ENCODE results near the gene RHBDL1.
A peak's percentile ranks its signal among the peaks of the same experiment; 100 is the strongest.

Gene RHBDL1

GRCh38 chr16:652454-653305 lies 22.8 kb upstream of the RHBDL1 start:
- DNase-seq (ENCODE audit: low read depth in 2 of 2): no peak

DNA sequence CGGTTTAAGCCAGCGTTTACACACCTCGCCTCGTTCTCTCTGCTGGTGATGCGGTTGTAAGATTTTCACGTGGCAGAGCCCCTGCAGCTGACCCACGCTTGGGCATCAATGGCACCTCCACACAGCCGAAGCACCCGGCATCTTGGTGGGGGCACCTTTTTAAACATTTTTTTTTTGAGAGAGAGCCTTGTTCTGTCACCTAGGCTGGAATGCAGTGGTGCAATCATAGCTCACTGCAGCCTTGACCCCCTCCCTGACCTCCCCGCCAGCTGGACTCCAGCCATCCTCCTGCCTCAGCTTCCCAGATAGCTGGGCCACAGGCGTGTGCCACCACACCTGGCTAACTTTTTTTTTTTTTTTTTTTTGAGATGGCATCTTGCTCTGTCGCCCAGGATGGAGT lies 21.4 kb upstream of the RHBDL1 start:
- DNase-seq (ENCODE audit: low read depth in 2 of 2): no peak

DNA sequence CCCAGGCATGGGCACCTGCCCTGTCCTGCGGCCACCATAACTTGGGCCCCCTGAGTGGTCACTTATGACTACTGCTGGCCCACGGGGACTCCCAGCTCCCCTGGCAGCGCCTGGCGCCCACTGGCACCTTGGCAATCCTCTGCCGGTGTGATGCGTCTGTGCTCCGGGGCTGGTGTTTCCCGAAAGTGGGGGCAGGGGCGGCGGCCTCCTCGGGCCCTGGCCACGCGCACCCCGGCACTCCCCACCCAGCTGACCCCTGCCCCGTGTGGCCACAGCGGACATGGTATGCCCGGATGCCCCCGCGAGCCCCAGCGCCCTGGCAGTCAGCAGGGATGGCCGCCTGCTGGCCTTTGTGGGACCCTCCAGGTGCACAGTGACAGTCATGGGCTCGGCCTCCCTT lies 18.0 kb upstream of the RHBDL1 start:
- no peak for DNase-seq (ENCODE audit: low read depth in 2 of 2)

DNA sequence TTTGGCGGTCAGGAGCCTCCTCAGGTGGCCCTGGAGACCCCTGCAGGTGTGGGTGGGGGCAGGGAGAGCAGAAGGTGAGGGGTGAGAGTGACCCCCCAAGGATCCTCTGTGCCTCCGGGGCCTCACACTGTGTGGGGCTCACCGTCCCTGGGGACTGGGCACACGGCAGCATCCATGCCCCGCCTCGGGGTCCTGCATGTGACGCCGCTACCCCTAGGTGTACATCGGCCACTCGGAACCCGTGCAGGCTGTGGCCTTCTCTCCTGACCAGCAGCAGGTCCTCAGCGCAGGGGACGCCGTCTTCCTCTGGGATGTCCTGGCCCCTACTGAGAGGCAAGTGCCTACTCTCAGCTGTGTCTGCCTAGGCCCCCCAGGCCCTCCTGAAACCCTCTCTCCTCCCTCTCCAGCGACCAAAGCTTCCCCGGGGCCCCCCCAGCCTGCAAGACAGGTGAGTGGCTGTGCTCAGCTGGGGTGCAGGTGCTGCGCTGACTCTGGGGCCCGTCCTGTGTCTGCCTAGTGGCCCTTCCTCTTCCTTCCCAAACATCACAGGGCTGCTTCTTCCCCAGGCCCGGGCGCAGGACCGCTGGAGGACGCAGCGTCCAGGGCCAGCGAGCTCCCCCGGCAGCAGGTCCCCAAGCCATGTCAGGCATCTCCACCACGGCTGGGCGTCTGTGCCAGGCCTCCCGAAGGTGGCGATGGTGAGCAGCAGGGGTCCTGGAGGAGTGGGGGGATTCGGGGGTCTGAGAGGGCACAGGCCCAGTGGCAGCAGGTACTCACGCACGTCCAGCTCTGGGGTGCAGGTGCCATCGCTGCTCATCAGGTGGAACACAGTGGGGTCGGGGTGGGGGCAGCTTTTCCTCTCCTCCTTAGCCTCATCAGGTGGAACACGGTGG lies 16.5 kb upstream of the RHBDL1 start:
- DNase-seq (ENCODE audit: low read depth in 2 of 2): no peak

- no peak for DNase-seq (ENCODE audit: low read depth in 2 of 2)
Observed at GRCh38 chr16:659618-660017, 15.9 kb upstream of the RHBDL1 start.

DNA sequence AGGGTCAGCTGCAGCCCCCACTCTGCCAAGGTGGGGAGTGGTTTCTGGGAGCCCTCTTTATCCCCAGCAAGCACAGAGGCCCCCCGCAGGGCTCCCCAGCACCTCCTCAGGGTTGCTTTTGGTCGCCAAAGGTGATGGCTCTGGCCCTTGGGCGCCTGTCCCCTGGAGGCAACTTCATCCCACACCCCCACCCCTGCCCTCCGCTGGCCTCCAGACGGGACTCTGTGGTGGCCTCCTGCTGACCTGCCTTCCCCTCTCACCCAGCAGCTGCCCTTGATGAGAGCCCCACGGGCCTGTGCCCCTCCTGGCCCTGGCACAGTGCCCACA lies 15.4 kb upstream of the RHBDL1 start:
- DNase-seq (ENCODE audit: low read depth in 2 of 2): no peak

DNA sequence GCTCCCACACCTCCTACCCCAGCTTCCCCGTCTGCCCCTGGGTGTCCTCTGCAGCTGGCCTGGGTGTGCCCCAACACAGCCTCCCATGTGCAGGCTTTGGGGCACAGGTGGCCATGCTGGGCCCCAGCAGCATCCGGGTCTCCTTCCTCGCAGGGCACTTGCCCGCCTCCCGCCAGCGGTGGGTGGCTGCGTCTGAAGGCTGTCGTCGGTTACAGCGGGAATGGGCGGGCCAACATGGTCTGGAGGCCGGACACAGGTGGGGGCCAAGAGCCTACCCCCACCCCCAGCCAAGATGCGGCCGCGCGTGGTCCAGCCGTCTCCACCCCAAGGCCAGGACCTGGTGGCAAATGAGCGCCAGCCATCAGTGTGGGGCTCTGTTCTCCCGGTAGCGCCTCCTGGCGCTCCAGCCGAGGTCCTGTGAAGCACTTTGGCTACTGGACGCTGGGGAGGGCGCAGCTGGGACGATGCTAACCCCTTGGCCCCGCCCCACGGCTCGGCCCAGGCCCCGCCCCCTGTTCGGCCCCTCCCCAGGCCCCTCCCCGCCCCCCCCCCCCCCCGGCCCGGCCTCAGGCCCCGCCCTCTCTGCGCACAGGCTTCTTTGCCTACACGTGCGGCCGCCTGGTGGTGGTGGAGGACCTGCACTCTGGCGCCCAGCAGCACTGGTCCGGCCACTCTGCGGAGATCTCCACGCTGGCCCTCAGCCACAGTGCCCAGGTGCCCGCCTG lies 14.8 kb upstream of the RHBDL1 start:
- peak in 1 of 2 donors; percentile 60 for DNase-seq (ENCODE audit: low read depth in 2 of 2)

GRCh38 chr16:661184-661821 lies 14.2 kb upstream of the RHBDL1 start:
- DNase-seq (ENCODE audit: low read depth in 2 of 2): no peak

- no peak for DNase-seq (ENCODE audit: low read depth in 2 of 2)
Observed at GRCh38 chr16:662095-662494, 13.4 kb upstream of the RHBDL1 start.

DNA sequence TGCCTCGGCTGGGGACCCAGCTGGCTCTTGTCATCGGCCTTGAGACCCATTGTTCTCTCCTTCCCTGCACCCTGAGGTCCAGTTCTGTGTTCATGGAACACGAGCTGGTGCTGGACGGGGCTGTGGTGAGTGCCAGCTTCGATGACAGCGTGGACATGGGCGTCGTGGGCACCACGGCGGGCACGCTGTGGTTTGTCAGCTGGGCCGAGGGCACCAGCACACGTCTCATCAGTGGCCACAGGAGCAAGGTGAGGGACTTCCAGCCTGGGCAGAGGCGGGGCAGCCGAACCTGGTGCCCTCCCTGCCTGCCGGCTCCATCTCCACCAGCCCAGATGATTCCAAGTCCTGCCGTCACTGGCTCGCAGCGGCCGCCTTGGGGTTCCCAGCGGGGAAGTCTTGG lies 12.9 kb upstream of the RHBDL1 start:
- no peak for DNase-seq (ENCODE audit: low read depth in 2 of 2)

- no peak for DNase-seq (ENCODE audit: low read depth in 2 of 2)
Observed at GRCh38 chr16:666572-666971, 8.9 kb upstream of the RHBDL1 start.

- DNase-seq (ENCODE audit: low read depth in 2 of 2): no peak
Observed at GRCh38 chr16:667113-667779, 8.2 kb upstream of the RHBDL1 start.

DNA sequence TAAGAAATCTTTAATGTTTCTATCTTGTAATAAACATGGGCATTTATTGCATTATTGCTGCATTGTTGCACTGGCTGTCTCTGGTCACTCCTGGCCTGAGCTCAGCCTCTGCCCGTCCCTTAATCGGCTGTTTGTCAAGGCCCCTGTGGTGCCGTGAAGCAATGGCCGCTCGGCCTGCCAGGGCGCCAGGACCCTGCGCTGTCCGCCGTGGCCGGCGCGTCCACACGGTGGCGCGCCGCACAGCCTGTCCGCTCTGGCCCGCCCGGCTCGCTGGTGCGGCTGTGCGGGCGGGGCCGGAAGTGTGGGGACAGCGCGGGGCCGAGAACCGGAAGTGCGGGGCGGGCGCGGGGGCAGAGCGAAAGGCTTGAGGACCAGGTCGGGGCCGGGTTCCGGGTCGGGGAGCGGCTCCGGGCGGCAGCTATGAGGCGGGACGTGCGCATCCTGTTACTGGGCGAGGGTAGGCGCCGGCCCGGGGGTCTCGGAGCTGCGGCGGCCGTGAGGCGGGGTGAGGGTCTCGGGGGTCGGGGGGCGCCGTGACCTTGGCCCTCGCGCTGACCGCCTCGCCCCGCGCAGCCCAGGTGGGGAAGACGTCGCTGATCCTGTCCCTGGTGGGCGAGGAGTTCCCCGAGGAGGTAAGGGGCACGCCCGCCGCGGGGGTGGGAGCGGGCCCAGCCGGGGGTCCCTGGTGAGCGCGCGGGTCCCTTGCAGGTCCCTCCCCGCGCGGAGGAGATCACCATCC lies 7.5 kb upstream of the RHBDL1 start, which contains the start of gene RHOT2:
Gene RHOT2, plus strand, starts transcription at position 353 of the 739 bp plus-strand sequence. Its CDS starts 68 bp downstream, at position 421.
- peak; percentile 80 to 91 for DNase-seq (ENCODE audit: low read depth in 2 of 2)

GRCh38 chr16:668519-669171 lies 6.8 kb upstream of the RHBDL1 start:
- DNase-seq (ENCODE audit: low read depth in 2 of 2): no peak

- DNase-seq (ENCODE audit: low read depth in 2 of 2): no peak
Observed at GRCh38 chr16:669666-670065, 5.8 kb upstream of the RHBDL1 start.

- no peak for DNase-seq (ENCODE audit: low read depth in 2 of 2)
Observed at GRCh38 chr16:670485-671352, 4.8 kb upstream of the RHBDL1 start.

- DNase-seq (ENCODE audit: low read depth in 2 of 2): no peak
Observed at GRCh38 chr16:671353-672131, 3.9 kb upstream of the RHBDL1 start.

DNA sequence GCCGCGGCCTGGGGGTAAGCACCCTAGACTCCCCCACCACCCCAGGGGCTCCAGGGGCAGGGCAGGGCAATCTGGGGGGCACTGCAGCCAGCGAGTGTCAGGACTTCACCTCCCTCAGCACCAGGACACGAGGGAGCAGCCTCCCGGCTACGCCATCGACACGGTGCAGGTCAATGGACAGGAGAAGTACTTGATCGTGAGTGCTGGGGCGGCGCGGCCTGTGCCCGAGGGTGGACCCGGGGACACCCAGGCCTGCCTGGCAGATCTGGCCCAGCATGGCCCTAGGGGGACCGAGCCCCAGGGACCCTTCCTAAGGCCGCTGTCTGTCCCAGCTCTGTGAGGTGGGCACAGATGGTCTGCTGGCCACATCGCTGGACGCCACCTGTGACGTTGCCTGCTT lies 3.1 kb upstream of the RHBDL1 start:
- DNase-seq (ENCODE audit: low read depth in 2 of 2): no peak

All from stimulated activated CD8-positive, alpha-beta memory T cell treated with anti-CD3 and anti-CD28 coated beads, Interleukin-7, amount 100 ng/mL, for 4 hours (primary cell).